GM12878 (cell line): ENCODE results near the gene NOVA2. TPM values are rescaled to one million over a fixed set of nuclear protein-coding genes. Genes with fewer than 3 reads are reported as not detected.

Source experiments
- DPF2 ChIP-seq: fragments of 450-650 bp; IDR thresholded peaks from 2 replicates; pipeline ENCODE4 v1.6.1; 2017; ENCODE audit warnings: mild to moderate bottlenecking
- HDAC6 ChIP-seq: fragments of 200-600 bp; sonication (generic); IDR thresholded peaks from one replicate; pipeline ENCODE4 v1.8.0; 2017; ENCODE audit warnings: antibody characterized with exemption; ENCODE audit not compliant: unreplicated experiment
- KLF5 ChIP-seq: fragments of 450-650 bp; IDR thresholded peaks from 2 replicates; pipeline ENCODE4 v1.6.1; 2014; ENCODE audit warnings: mild to moderate bottlenecking; ENCODE audit not compliant: partially characterized antibody
- LARP7 ChIP-seq: fragments of 450-650 bp; IDR thresholded peaks from 2 replicates; pipeline ENCODE4 v1.6.1; 2017; ENCODE audit warnings: mild to moderate bottlenecking
- NBN ChIP-seq: fragments of 450-650 bp; IDR thresholded peaks from 2 replicates; pipeline ENCODE4 v1.6.1; 2016
- NFXL1 ChIP-seq: fragments of 450-650 bp; IDR thresholded peaks from 2 replicates; pipeline ENCODE4 v1.6.1; 2017; ENCODE audit warnings: antibody characterized with exemption, mild to moderate bottlenecking, borderline replicate concordance
- NR2C1 ChIP-seq: fragments of 450-650 bp; IDR thresholded peaks from 2 replicates; pipeline ENCODE4 v1.6.1; 2017; ENCODE audit warnings: antibody characterized with exemption, mild to moderate bottlenecking, moderate library complexity
- NR2F1 ChIP-seq: fragments of 450-650 bp; conservative IDR thresholded peaks from 2 replicates; pipeline ENCODE4 v1.6.1; 2017; ENCODE audit warnings: mild to moderate bottlenecking
- NRF1 ChIP-seq: conservative IDR thresholded peaks from 2 replicates; pipeline ENCODE4 v1.6.1; 2011; ENCODE audit warnings: mild to moderate bottlenecking, low read depth, low read length, improper control_type of control experiment
- PAX5 ChIP-seq: IDR thresholded peaks from 2 replicates; pipeline ENCODE4 v1.6.1; 2011; ENCODE audit warnings: low read depth, low read length, borderline replicate concordance
- POLR2AphosphoS2 ChIP-seq: IDR thresholded peaks from 2 replicates; pipeline ENCODE4 v1.6.1; 2011; ENCODE audit warnings: low read depth, mild to moderate bottlenecking, low read length, improper control_type of control experiment, moderate library complexity
- RELA ChIP-seq: fragments of 450-650 bp; IDR thresholded peaks from 2 replicates; pipeline ENCODE4 v1.8.0; 2014; ENCODE audit warnings: borderline replicate concordance; ENCODE audit not compliant: partially characterized antibody
- SMAD1 ChIP-seq: fragments of 450-650 bp; IDR thresholded peaks from 2 replicates; pipeline ENCODE4 v1.6.1; 2018; ENCODE audit warnings: mild to moderate bottlenecking, low read depth; ENCODE audit not compliant: partially characterized antibody
- ZNF384 ChIP-seq: IDR thresholded peaks from 2 replicates; pipeline ENCODE4 v1.6.1; 2012; ENCODE audit warnings: low read depth, mild to moderate bottlenecking, low read length, improper control_type of control experiment, borderline replicate concordance
- polyA plus RNA-seq, 11 experiments: library from polyadenylated mRNA; depleted of rRNA in 4 of 11; unstranded in 6 of 11; stranded (reverse) in 5 of 11; fragments of >200 nt; fragmentation: Nextera tagmentation in 4 of 11; fragmentation: Illumina TruSeq in 1 of 11; extraction: Ambion mirVana in 4 of 11; extraction: Trizol in 1 of 11; gene quantifications; 1 replicate in 1 of 11; 2 replicates in 10 of 11; pipeline versions ENCODE4 v1.2.1 to v1.2.3, GENCODE V29; 2011 to 2016; ENCODE audit warnings: inconsistent platforms in 2 of 11, missing spikeins in 2 of 11, low read depth in 1 of 11
- total RNA-seq, 4 experiments: library from RNA; depleted of rRNA in 3 of 4; stranded (reverse); fragments of >200 nt in 3 of 4; fragmentation: Illumina TruSeq in 1 of 4; extraction: Trizol in 1 of 4; gene quantifications; 2 replicates each; pipeline versions ENCODE4 v1.2.1 to v1.2.3, GENCODE V29; 2013 to 2021
- TF ChIP-seq, protein P1 (sequence below): IDR thresholded peaks from 2 replicates; pipeline ENCODE4 v1.6.1; 2012; ENCODE audit warnings: low read depth, low read length, improper control_type of control experiment
- TF ChIP-seq, protein P2 (sequence below): fragments of 450-650 bp; conservative IDR thresholded peaks from 2 replicates; pipeline ENCODE4 v1.6.1; 2017; ENCODE audit warnings: mild to moderate bottlenecking, moderate library complexity
- TF ChIP-seq, protein P3 (sequence below): fragments of 450-650 bp; IDR thresholded peaks from 2 replicates; pipeline ENCODE4 v1.6.1; 2017; ENCODE audit warnings: mild to moderate bottlenecking
- TF ChIP-seq, protein P4 (sequence below): fragments of 150-350 bp; IDR thresholded peaks from 2 replicates; pipeline ENCODE4 v1.6.1; 2016; ENCODE audit warnings: low read depth, low read length

Gene NOVA2
- total and polyA plus RNA-seq, 10 of the 15 experiments (the other 5 are each of a cell fraction or from before 2014, with no cell fraction given), result under 0.01 to 0.44 (median 0.03) TPM; not detected in 4

DNA sequence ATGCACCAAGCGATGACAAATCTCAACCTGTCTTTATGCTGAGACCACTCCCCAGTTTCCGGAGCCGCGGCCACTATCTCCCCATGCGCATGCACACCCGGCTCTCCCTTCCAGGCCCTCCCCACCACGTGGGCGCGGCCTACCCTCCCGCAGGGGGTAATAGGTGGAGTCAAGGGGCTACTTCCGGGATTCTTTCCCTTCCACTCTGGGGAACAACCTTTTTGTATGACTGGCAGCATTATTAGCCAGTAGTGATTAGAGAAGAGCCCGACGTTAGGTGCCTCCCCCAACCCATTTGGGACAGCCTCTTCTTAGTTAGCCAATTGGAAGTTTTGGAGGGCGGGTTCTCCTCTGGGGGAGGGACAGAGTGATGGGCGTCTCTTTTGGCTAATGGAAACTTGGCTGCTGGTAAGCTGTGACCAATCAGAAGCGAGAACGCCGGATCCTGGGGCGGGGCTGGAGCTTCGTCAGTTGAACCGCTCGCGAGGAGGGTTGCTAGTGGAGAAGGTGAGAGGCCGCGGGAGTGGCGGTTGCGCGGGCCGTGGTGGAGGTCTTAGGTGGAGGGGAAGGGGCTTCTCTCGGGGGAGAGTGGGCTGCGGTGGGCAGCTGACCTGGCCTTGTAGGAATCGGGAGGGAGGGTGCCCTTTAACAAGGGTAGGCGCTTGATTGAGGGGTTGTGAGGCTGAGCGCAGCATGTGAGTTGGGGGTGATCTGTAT is 21.5 kb upstream of the NOVA2 start, which contains the start of gene CCDC61 (continued):
- TF ChIP-seq NFXL1 (no peak), SMAD1 (peak; percentile 77), KLF5 (no peak), LARP7 (no peak), RELA (peak; percentile 50), PAX5 (0 out of 2 replicates have a peak, but pooled peaks have one; percentile 30), HDAC6 (no peak), DPF2 (peak; percentile 99), ZNF384 (no peak), NBN (peak; percentile 67), POLR2AphosphoS2 (peak; percentile 85), NR2C1 (peak; percentile 28; the same call in 1 of the 2 replicates), NRF1 (peak; percentile 82), NR2F1 (peak; percentile 65)
- TF ChIP-seq, protein P1, sequence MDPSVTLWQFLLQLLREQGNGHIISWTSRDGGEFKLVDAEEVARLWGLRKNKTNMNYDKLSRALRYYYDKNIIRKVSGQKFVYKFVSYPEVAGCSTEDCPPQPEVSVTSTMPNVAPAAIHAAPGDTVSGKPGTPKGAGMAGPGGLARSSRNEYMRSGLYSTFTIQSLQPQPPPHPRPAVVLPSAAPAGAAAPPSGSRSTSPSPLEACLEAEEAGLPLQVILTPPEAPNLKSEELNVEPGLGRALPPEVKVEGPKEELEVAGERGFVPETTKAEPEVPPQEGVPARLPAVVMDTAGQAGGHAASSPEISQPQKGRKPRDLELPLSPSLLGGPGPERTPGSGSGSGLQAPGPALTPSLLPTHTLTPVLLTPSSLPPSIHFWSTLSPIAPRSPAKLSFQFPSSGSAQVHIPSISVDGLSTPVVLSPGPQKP, result peak; percentile 67; the same call in 1 of the 2 replicates
- TF ChIP-seq, protein P2, sequence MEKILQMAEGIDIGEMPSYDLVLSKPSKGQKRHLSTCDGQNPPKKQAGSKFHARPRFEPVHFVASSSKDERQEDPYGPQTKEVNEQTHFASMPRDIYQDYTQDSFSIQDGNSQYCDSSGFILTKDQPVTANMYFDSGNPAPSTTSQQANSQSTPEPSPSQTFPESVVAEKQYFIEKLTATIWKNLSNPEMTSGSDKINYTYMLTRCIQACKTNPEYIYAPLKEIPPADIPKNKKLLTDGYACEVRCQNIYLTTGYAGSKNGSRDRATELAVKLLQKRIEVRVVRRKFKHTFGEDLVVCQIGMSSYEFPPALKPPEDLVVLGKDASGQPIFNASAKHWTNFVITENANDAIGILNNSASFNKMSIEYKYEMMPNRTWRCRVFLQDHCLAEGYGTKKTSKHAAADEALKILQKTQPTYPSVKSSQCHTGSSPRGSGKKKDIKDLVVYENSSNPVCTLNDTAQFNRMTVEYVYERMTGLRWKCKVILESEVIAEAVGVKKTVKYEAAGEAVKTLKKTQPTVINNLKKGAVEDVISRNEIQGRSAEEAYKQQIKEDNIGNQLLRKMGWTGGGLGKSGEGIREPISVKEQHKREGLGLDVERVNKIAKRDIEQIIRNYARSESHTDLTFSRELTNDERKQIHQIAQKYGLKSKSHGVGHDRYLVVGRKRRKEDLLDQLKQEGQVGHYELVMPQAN, result peak; percentile 61; the same call in 1 of the 2 replicates
- TF ChIP-seq, protein P3, sequence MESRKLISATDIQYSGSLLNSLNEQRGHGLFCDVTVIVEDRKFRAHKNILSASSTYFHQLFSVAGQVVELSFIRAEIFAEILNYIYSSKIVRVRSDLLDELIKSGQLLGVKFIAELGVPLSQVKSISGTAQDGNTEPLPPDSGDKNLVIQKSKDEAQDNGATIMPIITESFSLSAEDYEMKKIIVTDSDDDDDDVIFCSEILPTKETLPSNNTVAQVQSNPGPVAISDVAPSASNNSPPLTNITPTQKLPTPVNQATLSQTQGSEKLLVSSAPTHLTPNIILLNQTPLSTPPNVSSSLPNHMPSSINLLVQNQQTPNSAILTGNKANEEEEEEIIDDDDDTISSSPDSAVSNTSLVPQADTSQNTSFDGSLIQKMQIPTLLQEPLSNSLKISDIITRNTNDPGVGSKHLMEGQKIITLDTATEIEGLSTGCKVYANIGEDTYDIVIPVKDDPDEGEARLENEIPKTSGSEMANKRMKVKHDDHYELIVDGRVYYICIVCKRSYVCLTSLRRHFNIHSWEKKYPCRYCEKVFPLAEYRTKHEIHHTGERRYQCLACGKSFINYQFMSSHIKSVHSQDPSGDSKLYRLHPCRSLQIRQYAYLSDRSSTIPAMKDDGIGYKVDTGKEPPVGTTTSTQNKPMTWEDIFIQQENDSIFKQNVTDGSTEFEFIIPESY, result no peak
- TF ChIP-seq, protein P4, sequence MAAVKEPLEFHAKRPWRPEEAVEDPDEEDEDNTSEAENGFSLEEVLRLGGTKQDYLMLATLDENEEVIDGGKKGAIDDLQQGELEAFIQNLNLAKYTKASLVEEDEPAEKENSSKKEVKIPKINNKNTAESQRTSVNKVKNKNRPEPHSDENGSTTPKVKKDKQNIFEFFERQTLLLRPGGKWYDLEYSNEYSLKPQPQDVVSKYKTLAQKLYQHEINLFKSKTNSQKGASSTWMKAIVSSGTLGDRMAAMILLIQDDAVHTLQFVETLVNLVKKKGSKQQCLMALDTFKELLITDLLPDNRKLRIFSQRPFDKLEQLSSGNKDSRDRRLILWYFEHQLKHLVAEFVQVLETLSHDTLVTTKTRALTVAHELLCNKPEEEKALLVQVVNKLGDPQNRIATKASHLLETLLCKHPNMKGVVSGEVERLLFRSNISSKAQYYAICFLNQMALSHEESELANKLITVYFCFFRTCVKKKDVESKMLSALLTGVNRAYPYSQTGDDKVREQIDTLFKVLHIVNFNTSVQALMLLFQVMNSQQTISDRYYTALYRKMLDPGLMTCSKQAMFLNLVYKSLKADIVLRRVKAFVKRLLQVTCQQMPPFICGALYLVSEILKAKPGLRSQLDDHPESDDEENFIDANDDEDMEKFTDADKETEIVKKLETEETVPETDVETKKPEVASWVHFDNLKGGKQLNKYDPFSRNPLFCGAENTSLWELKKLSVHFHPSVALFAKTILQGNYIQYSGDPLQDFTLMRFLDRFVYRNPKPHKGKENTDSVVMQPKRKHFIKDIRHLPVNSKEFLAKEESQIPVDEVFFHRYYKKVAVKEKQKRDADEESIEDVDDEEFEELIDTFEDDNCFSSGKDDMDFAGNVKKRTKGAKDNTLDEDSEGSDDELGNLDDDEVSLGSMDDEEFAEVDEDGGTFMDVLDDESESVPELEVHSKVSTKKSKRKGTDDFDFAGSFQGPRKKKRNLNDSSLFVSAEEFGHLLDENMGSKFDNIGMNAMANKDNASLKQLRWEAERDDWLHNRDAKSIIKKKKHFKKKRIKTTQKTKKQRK, result peak; percentile 93
